SH-SY5Y (cell line): Measurements from ENCODE around the gene OR4D1.

Experiments
- GATA2 ChIP-seq: IDR thresholded peaks from 2 replicates; pipeline ENCODE4 v1.6.1; 2011; ENCODE audit warnings: mild to moderate bottlenecking, low read depth, low read length
- GATA3 ChIP-seq: IDR thresholded peaks from 2 replicates; pipeline ENCODE4 v1.6.1; 2011; ENCODE audit warnings: low read depth, mild to moderate bottlenecking, low read length, moderate library complexity

- TF ChIP-seq GATA2 (no peak), GATA3 (no peak)
Observed at GRCh38 chr17:58183514-58183913, 35.3 kb downstream of the OR4D1 start.
